DMS 273 treated with DMSO at 0.1 percent for 48 hours (cell line): Measurements from ENCODE around the gene FRMPD2.
"Not testable (repeated sequence)": the region's sequence is repeated elsewhere in the genome, so short reads cannot be mapped to it uniquely, and the experiment has no call there.

Experiments
- DNase-seq: peaks from one replicate; lab custom pipeline; 2025; lab: John Stamatoyannopoulos, UW

Gene FRMPD2

GRCh38 chr10:48128954-48129353, 145.5 kb downstream of the FRMPD2 start:
- DNase-seq, result not testable (repeated sequence)

GRCh38 chr10:48126251-48126650, 148.2 kb downstream of the FRMPD2 start:
- DNase-seq, result not testable (repeated sequence)

- not testable (repeated sequence) for DNase-seq
Measured at GRCh38 chr10:48125631-48126030, 148.9 kb downstream of the FRMPD2 start.

- not testable (repeated sequence) for DNase-seq
Measured at GRCh38 chr10:48122618-48123017, 151.9 kb downstream of the FRMPD2 start.

- DNase-seq, result not testable (repeated sequence)
Measured at GRCh38 chr10:48110277-48110676, 164.2 kb downstream of the FRMPD2 start.
